Type B pancreatic cell (in vitro differentiated cells): ENCODE data around the gene DRAXIN. TPM values are rescaled to one million over a fixed set of nuclear protein-coding genes. Genes with fewer than 3 reads are reported as not detected.

ENCODE experiments used
- DNase-seq: peaks from one replicate; pipeline ENCODE4 v3.0.0; 2021; ENCODE audit warnings: mixed read lengths; ENCODE audit not compliant: unreplicated experiment; ENCODE audit errors: extremely low spot score
- H3K27ac Mint-ChIP-seq: 2 replicates; pipeline ENCODE4 v1.8.0; 2021; ENCODE audit warnings: mild to moderate bottlenecking, mixed read lengths
- H3K27me3 Mint-ChIP-seq: 2 replicates; pipeline ENCODE4 v1.8.0; 2021; ENCODE audit warnings: mixed read lengths
- H3K36me3 Mint-ChIP-seq: 2 replicates; pipeline ENCODE4 v1.8.0; 2021; ENCODE audit warnings: mixed read lengths
- H3K4me1 Mint-ChIP-seq: one replicate; pipeline ENCODE4 v1.8.0; 2021; ENCODE audit warnings: mixed read lengths; ENCODE audit not compliant: unreplicated experiment
- H3K4me3 Mint-ChIP-seq: 2 replicates; pipeline ENCODE4 v1.8.0; 2021; ENCODE audit warnings: mild to moderate bottlenecking, mixed read lengths
- H3K9me3 Mint-ChIP-seq: 2 replicates; pipeline ENCODE4 v1.8.0; 2021; ENCODE audit warnings: mixed read lengths
- CTCF ChIP-seq: fragments of 200-600 bp; sonication (generic); conservative IDR thresholded peaks from 2 replicates; pipeline ENCODE4 v1.5.0; 2021; ENCODE audit warnings: antibody characterized with exemption, mild to moderate bottlenecking
- total RNA-seq: library from RNA; stranded (reverse); gene quantifications from 2 replicates; pipeline ENCODE4 v1.2.1, GENCODE V29; 2021; ENCODE audit warnings: low replicate concordance

Gene DRAXIN
- total RNA-seq, 1 donor from 2014 or later = 13.5 TPM

- no peak for TF ChIP-seq CTCF
- peaks cover 13% of the 10 kb centered on the region for H3K27me3 Mint-ChIP-seq
- H3K4me3 Mint-ChIP-seq = no peak overlapping the region
- H3K4me1 Mint-ChIP-seq = peaks cover 12% of the 10 kb centered on the region
- H3K9me3 Mint-ChIP-seq = no peaks in the 10 kb centered on the region
- no peak overlapping the region for H3K27ac Mint-ChIP-seq
- no peaks in the 10 kb centered on the region for H3K36me3 Mint-ChIP-seq
- DNase-seq = no peak
Measured at GRCh38 chr1:11766429-11766776, 74.9 kb downstream of the DRAXIN start.

GRCh38 chr1:11767922-11768704 is 76.6 kb downstream of the DRAXIN start:
- Mint-ChIP-seq H3K9me3 (no peaks in the 10 kb centered on the region), H3K27me3 (peaks cover 4% of the 10 kb centered on the region), H3K36me3 (no peaks in the 10 kb centered on the region), H3K4me1 (peaks cover 8% of the 10 kb centered on the region), H3K4me3 (no peak overlapping the region), H3K27ac (no peak overlapping the region)
- no peak for DNase-seq
- TF ChIP-seq CTCF = no peak

- no peaks in the 10 kb centered on the region for H3K36me3 Mint-ChIP-seq
Measured at GRCh38 chr1:11768821-11769220, 77.3 kb downstream of the DRAXIN start.

GRCh38 chr1:11769274-11769673 is 77.8 kb downstream of the DRAXIN start:
- Mint-ChIP-seq H3K27me3 (no peaks in the 10 kb centered on the region), H3K9me3 (no peaks in the 10 kb centered on the region), H3K36me3 (no peaks in the 10 kb centered on the region), H3K4me1 (no peaks in the 10 kb centered on the region), H3K4me3 (no peak overlapping the region), H3K27ac (no peak overlapping the region)
- no peak for DNase-seq
- no peak for TF ChIP-seq CTCF

More at GRCh38 chr1:11768821-11769220, 77.3 kb downstream of the DRAXIN start:
- no peaks in the 10 kb centered on the region for H3K27me3 Mint-ChIP-seq
- DNase-seq = no peak
- peaks cover 3% of the 10 kb centered on the region for H3K4me1 Mint-ChIP-seq
- H3K27ac Mint-ChIP-seq = no peak overlapping the region
- no peak overlapping the region for H3K4me3 Mint-ChIP-seq
- TF ChIP-seq CTCF = no peak
- no peaks in the 10 kb centered on the region for H3K9me3 Mint-ChIP-seq

- no peak for TF ChIP-seq CTCF
- H3K4me3 Mint-ChIP-seq = no peak overlapping the region
Measured at GRCh38 chr1:11770011-11770410, 78.5 kb downstream of the DRAXIN start.

More at GRCh38 chr1:11770011-11770410, 78.5 kb downstream of the DRAXIN start:
- DNase-seq = no peak
- Mint-ChIP-seq H3K4me1 (no peaks in the 10 kb centered on the region), H3K36me3 (no peaks in the 10 kb centered on the region), H3K9me3 (no peaks in the 10 kb centered on the region), H3K27ac (no peak overlapping the region), H3K27me3 (no peaks in the 10 kb centered on the region)
